Prostate gland (tissue), 2 donors: ENCODE measurements around the gene C2CD4C.

Experiments used
- CTCF ChIP-seq, 4 experiments: fragments of 200-600 bp in 2 of 4; fragments of 450-650 bp in 2 of 4; sonication (generic) in 2 of 4; IDR thresholded peaks; 1 replicate in 3 of 4; 2 replicates in 1 of 4; pipeline ENCODE4 v1.5.1; 2016 to 2019; ENCODE audit warnings: antibody characterized with exemption in 4 of 4, mild to moderate bottlenecking in 2 of 4, moderate library complexity in 2 of 4
- POLR2AphosphoS5 ChIP-seq: sonication (generic); formaldehyde crosslinking; IDR thresholded peaks from one replicate; pipeline ENCODE4 v1.6.1; 2017; ENCODE audit warnings: antibody characterized with exemption

- no peak for TF ChIP-seq CTCF (IDR thresholded peaks at IDR 0.05)
- no peak for TF ChIP-seq POLR2AphosphoS5
Measured at GRCh38 chr19:415292-415691, 6.3 kb upstream of the C2CD4C start.
